Anterior cingulate cortex (tissue), 58 donors: Measurements from ENCODE around the gene NHERF2.

Experiments
- DNase-seq, 58 donors: peaks; one replicate each; lab custom pipeline; 2025; lab: John Stamatoyannopoulos, UW

NHERF2 gene

GRCh38 chr16:2054543-2055245 is 28.0 kb downstream of the NHERF2 start:
- DNase-seq = no peak

GRCh38 chr16:2056077-2056476 is 29.4 kb downstream of the NHERF2 start:
- peak in 10 of 58 donors; percentile 6 to 69 (median 26) for DNase-seq

DNA sequence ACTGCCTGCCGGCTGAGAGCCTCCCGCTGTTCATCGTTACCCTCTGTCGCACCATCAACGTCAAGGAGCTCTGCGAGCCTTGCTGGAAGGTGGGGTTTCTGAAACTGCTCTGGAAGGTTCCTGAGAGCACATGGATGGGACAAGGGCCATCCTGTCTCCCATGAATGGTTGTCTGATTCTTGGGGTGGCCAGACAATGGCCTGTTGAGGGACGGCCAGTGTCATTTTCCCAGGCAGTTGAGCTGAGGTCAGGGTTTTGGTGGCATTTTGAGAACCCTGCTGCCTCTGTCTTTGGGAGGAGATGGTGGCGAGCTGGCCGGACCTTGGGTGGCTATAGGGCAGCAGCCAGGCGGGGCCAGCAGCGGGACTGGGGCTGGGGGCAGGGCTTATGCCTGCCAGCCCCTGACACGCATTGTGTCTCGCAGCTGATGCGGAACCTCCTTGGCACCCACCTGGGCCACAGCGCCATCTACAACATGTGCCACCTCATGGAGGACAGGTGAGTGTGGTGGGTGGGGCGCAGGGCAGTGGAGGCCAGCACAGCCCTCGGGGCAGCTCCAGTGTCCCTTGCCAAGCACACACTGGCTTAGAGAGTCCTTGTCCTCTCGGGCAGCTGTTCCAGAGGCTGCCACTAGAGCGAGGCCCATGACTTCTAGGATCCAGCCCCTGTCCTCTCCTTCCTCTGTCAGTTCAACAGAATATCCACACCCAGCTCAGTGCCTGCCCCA is 30.1 kb downstream of the NHERF2 start:
- DNase-seq = peak in 24 of 58 donors; percentile 2 to 75 (median 28)

- no peak for DNase-seq
These were observed 30.7 kb downstream of the NHERF2 start for GRCh38 chr16:2057438-2057837.

- no peak for DNase-seq
These were observed 31.7 kb downstream of the NHERF2 start for GRCh38 chr16:2058420-2058819.

- DNase-seq = no peak
These were observed 32.2 kb downstream of the NHERF2 start for GRCh38 chr16:2058872-2059271.

GRCh38 chr16:2060346-2060745 is 33.6 kb downstream of the NHERF2 start:
- no peak for DNase-seq

DNA sequence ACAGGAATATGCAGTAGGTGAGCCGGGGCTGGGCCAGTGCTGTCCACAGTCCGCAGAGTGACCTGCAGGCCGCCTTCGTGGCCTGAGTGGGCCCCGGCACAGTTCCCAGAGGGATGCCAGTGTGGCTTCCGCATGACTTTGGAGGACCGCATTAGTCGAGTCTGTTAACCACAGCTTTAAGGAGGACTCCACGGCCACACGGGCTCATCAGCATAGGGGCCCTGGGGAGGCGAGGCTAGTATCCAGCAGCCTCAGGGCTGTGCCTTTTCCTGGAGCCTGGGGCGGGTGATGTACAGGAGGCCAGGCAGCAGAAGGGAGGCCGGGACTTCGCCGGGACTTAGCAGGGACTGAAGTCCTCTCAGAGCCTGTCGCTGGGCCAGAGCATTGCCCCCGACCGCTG is 34.3 kb downstream of the NHERF2 start:
- DNase-seq = no peak

GRCh38 chr16:2061526-2061925 is 34.8 kb downstream of the NHERF2 start:
- DNase-seq = no peak

- DNase-seq = no peak
These were observed 36.1 kb downstream of the NHERF2 start for GRCh38 chr16:2062801-2063200.

DNA sequence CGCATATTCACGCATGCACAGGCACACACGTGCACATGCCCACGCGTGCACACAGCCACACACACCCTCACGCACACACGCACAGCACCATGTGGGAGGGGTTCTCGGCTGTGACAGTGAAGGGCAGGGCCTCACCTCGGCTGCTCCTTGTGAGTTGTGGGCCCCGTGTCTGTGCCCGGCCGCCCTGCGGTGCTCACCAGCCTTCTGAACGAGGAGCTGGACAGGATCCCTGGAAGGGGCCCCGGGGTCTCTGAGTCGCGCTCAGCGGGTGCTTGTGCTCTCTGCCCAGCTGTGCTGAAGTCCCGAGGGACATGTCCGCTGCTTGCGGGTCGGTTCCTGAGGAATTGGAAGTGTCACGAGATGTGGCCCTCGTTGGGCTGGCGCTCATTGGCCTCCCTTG is 37.2 kb downstream of the NHERF2 start:
- no peak for DNase-seq

- DNase-seq = no peak
These were observed 37.8 kb downstream of the NHERF2 start for GRCh38 chr16:2064368-2064945.

DNA sequence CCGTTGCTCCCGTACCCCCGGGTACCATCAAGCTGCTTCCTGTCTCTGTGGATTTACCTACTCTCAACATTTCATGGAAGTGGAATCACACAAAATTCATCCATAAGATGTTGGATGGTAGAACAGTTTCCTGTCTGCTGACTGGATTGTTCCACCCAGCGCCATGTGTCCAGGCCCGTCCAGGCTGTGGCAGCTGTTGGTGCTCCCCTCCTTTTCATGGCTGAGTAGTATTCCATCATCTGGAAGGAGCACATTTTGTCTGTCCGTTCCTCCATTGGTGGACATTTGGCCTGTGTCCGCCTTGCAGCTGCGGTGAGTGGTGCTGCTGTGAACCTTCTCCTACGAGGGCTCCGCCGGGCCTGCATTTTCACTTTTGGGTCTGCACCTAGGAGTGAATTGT is 39.4 kb downstream of the NHERF2 start:
- DNase-seq = no peak

GRCh38 chr16:2070576-2071453 is 44.1 kb downstream of the NHERF2 start:
- no peak for DNase-seq

DNA sequence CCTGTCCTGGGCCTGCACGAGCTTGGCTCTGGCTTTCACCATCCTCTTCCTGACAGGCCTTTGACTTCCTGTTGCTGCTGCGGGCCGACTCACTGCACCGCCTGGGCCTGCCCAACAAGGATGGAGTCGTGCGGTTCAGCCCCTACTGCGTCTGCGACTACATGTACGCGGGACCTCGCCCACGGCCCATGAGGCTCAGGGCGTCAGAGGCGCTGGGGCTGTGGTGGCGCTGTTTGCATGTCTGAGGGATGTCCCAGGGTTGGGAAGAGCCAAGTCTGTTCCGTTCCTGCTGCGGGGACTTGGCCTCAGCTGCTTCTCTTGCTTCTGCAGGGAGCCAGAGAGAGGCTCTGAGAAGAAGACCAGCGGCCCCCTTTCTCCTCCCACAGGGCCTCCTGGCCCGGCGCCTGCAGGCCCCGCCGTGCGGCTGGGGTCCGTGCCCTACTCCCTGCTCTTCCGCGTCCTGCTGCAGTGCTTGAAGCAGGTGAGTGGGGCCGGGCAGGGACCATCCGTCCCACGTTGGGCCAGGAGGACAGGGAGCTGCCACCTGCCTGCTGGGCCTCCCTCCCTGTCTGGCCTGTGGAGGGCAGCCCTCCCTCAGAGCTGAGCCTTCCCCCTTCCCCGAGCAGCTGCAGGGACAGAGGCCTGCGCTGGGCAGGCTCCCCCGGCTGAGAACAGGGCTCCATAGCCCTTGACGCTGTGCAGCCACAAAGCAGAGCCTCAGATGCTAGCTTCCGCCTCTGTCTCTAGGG is 44.9 kb downstream of the NHERF2 start:
- no peak for DNase-seq

- no peak for DNase-seq
These were observed 46.2 kb downstream of the NHERF2 start for GRCh38 chr16:2072926-2073325.

DNA sequence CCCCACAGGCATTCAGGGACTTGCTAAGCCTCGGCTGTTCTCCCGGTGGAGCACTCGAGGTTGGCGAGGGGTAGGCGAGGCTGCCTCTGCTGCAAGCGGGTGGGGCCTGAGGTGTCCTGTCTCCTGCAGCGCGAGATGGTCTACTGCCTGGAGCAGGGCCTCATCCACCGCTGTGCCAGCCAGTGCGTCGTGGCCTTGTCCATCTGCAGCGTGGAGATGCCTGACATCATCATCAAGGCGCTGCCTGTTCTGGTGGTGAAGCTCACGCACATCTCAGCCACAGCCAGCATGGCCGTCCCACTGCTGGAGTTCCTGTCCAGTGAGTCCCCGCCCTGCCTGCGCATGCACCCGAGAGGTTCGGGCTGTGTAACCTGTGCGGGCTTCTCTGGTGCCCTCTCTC is 47.4 kb downstream of the NHERF2 start:
- DNase-seq = no peak

- no peak for DNase-seq
These were observed 48.9 kb downstream of the NHERF2 start for GRCh38 chr16:2075631-2076030.

DNA sequence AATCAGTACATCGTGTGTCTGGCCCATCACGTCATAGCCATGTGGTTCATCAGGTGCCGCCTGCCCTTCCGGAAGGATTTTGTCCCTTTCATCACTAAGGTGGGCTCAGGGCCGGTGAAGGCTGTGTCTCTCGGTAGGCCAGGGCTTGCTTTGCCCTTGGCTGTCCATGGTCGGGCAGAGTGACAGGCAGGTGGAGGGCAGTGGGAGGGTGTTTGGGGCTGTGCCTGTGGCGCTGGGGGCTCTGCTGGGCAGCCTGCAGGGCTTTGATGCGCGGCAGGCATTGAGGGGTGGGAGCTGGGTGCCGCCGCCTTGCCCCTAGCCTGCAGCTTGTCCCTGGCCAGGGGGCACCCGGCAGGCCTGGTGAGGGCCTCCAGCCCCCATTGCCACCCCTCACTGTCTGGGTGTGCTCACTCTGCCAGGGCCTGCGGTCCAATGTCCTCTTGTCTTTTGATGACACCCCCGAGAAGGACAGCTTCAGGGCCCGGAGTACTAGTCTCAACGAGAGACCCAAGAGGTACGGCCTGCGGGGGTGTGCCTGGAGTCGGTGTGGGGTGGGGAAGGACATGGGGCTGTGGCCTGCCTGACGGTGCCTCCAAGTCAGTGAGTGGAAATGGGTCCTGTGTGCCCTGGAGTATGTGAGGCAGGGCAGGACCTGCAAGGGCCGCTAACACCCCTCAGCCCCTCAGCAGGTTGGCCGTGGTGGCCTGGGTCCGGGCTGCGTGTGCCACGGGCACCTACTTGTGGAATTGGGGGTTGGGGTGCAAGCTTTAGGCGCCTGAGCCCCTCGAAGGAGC is 49.6 kb downstream of the NHERF2 start:
- no peak for DNase-seq
